Left lobe of liver (tissue), 2 donors: ENCODE data around the gene RAB12. TPM values are rescaled to one million over a fixed set of nuclear protein-coding genes. Genes with fewer than 3 reads are reported as not detected.
"Not testable (repeated sequence)": the region's sequence is repeated elsewhere in the genome, so short reads cannot be mapped to it uniquely, and the experiment has no call there.

Source experiments
- ATAC-seq: fragments of 200-7000 bp; cut with Tn5 transposase; one replicate; pipeline ENCODE4 v1.9.1; 2020; ENCODE audit warnings: mild to moderate bottlenecking, moderate library complexity
- DNase-seq: peaks from one replicate; pipeline ENCODE4 v3.0.0-alpha.2; 2020; ENCODE audit warnings: low spot score
- total RNA-seq: library from RNA; stranded (reverse); gene quantifications from one replicate; pipeline ENCODE4 v1.2.1, GENCODE V29; 2021
- donor health status: DM: no; HTN: no; CAD: no; lungs with moderate emphysema.
- donor health status: DM: no; HTN: yes; CAD: no.

The RAB12 gene
- total RNA-seq, 1 donor from 2014 or later: 16.8 TPM

DNA sequence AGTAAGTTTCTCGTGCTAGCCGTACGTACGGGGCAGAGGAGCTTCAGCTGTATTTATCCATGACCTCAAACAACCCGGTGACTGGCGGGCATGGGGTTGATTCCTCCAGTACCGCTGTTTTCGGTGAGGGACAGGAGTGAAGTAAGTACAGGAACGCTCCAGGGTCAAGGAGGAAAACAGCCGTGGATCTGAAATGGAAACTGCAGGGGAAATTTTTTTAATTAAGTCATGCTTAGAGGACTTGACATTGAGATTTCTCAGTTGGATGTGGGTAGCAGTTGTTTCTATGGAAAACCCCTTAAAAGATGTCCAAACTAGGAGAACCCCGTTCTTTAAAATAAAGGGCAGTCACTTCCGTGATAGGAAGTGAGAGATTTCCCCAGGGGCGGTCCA is 1.2 kb downstream of the RAB12 start:
- DNase-seq (no peak), ATAC-seq (peak; percentile 31)

DNA sequence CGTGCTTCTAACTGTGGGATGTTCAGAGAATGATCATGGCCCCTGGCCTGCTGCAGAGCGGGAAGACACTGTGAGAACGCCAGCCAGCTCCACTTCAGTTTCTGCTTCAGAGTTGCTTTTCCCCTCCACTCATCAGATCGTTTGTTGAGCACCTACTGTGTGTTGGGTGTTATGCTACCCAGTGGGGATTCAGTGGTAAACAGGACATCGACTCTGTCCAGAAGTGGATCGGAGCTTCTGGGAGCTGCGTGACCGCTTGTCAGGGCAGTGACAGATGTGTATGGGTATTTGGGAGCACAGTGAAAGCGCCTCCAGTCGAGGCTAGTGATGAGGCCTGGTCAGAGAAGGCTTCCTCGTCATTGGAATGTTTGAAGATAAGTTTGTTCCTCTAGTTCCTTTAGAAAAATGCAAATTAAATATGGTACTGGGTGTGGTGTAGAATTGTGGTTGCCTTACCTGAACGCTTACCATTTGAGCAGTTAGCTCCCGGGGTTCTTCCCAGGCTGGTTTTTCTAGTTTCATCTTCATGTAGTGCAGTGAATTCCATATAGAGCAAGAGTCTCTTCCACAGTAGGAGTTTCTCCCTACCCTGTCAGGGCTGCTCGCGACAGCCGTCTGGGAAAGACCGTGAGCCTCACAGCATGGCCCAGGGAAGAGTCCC is 2.8 kb downstream of the RAB12 start:
- no peak for DNase-seq
- no peak for ATAC-seq

- ATAC-seq (no peak), DNase-seq (no peak)
Observed at GRCh38 chr18:8614875-8615274, 5.6 kb downstream of the RAB12 start.

GRCh38 chr18:8615397-8616027 is 6.3 kb downstream of the RAB12 start:
- DNase-seq (no peak), ATAC-seq (peak; percentile 73)

- DNase-seq (no peak), ATAC-seq (no peak)
Observed at GRCh38 chr18:8616028-8616401, 6.8 kb downstream of the RAB12 start.

DNA sequence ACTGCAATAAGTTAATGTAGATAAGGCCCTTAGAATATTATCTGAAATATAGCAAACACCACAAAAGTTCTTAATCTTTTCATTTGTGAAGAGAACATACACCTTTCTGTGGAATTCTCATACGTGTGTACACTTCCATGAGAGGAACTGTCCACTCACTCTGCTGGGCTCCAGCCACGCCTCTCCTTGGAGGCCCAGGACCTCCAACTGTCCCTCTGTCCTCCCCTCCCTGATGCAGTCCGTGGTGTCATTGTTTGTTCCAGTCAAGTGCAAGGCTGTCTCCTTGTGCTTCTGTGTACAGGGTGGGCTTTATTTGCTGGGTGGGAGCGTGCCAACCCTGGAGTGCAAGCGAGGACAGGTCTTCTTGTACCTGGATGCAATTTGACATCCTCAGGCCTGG is 8.7 kb downstream of the RAB12 start:
- ATAC-seq: no peak
- no peak for DNase-seq

DNA sequence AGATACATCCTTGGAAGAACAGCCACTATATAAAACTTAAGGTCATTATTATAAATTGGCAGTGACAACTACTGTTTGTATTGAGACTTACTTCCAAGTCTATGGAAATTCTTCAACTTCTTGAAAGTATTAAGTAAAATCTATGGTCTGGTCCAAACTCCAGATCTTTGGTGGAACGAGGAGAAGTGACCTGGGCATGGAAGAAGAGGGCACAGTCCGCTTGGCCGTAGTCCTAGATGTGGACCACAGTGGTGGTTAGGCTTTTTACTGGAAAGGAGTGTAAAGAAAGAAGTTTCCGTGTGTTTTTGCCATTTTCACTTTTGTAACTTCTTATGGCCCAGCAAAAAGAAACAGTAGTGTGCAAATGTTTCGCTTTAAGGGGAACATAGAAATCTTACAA is 9.8 kb downstream of the RAB12 start:
- ATAC-seq (peak; percentile 71), DNase-seq (no peak)

DNA sequence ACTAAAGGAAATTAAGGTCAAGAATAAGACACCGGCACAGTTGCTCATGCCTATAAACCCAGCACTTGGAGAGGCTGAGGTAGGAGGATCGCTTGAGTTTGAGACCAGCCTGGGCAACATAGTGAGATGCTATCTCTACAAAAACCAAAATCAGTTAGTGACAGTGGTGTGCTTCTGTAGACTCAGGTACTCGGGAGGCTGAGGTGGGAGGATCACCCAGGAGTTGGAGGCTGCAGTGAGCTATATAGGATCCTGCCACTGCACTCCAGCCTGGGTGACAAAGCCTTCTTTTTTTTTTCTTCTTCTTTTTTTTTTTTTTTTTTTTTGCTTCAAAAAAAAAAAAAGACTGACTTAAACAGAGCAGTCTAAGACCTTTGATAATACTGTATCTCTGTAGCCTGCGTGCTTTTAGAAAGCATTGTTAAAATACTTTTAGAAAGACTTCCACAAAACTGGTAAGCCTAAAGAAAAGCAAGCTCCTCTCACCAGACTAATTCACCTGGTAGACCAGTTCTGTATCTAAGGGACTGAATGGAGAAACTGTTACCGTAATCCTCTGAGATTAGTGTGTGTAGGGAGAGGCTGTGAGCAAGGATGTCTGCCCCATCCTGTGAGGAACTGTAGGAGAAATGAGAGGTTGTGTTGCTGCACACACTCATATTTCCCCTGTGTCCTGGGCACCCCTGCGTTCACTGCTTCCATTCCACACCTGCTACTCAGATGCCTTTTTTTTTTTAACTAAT is 10.8 kb downstream of the RAB12 start:
- DNase-seq (no peak), ATAC-seq (no peak)

- DNase-seq (no peak), ATAC-seq (peak; percentile 16)
Observed at GRCh38 chr18:8620845-8621244, 11.6 kb downstream of the RAB12 start.

DNA sequence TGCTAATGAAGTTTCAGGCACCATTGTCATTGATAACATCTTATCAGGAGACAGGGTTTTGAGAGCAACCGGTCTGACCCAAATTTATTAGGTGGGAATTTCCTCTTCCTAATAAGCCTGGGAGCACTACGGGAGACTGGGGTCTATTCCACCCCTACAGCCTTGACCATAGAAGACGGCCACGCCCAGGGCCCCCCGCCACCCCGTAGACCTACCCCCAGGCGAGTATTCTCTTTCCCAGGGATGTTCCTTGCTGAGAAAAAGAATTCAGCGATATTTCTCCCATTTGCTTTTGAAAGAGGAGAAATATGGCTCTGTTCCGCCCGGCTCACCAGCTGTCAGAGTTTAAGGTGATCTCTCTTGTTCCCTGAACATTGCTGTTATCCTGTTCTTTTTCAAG is 13.4 kb downstream of the RAB12 start:
- ATAC-seq, DNase-seq: not testable (repeated sequence)

- no peak for DNase-seq
- ATAC-seq: peak; percentile 53
Observed at GRCh38 chr18:8623549-8624106, 14.4 kb downstream of the RAB12 start.

DNA sequence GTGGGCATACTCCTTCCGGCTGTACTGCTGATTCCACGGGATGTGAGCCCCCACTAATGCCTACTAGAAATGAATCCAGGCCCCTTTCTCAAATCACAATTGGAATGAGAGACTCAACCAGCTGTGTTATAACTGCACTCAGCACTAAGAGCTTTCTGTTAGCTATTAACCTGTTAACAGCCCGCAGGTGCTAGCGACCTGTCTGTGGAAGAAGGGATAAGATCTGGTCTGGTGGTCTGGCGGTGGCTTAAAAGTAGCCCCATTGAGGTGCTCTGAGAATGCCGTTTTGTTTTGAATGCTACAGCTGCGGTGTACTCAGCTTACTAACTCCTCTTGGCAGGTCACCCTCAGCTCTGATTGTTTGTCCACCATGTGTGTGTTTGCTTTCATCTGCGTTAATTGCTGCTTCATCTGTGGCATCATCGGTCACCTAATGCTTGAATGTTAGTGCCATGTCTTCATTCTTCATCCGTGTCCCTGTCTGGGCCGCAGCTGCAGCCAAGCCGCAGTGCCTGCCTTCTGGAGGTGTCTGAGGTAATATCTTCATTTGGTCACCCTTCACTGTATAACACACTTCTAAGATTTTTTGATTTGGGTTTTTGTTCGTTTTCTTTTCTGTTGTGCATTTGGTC is 16.3 kb downstream of the RAB12 start:
- no peak for ATAC-seq

DNA sequence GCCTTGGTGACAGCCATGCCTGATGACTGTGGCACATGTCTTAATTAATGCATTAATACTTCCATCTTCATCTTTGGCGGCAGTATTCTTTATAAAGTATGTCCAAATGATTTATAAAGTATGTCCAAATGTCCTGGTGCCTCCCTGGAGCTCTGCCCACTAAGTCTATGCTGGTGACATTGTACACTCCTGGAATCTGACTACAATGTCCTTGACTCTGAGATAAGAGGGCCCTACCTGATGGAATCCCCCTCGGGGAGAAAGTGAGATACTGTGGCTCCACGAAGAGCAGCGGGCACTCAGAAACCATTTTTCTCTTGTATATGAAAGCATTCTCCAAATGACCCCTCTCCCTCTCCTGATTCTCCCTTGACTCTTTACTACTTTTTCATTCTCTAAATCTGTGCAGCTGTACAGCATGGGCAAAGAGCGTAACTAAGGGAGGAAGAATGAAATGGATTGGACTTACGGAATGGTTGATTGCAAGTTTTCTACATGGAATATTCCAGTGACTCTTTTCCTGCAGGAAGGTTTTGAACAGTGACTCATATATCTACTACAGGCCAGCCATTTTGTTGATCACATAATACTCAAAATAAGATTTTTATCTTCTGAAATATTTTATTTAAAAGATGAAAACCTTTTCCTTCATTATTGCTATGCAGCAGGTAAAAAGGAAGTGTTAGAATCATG is 17.3 kb downstream of the RAB12 start:
- DNase-seq (no peak), ATAC-seq (no peak)

More for the DNA sequence above, 16.3 kb downstream of the RAB12 start:
- no peak for DNase-seq

DNA sequence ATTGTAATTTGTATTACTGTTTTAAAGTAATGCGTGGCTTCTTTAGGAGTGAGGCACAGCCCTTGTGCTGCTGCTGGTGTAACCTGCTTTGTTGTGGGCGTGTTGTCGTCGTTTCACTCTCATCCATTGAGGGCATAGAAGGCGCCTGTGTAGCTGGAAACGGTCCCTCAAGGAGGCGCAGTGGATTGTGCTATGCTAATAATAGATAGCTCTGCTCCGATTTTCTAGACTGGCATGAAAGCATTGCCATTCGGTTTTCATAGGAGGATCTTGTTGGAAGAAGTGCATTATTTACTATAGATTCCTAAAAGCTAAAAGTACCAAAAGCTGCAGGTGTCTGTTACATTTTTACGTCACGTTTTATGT is 17.9 kb downstream of the RAB12 start:
- DNase-seq: no peak
- ATAC-seq: no peak

GRCh38 chr18:8627540-8627939 is 18.3 kb downstream of the RAB12 start:
- DNase-seq: no peak
- no peak for ATAC-seq

DNA sequence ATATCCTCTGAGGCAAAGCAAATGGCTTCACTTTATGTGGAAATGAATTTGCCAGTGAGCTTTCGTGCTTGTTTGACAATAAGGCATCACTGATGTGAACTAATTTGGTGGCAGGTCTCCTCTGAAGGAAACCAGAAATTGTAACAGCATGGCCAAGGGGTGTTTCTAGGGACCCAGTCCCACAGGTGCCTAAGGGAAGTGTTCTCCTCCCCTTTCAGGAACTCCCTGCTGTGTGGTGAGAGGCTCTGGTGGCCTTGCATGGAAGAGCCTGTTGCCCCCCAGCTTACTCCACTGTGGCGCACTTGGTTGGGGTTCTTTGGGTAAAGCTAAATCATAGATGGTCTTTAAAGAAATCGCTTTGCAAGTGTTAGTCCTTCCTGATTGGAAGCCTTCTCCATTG is 20.4 kb downstream of the RAB12 start:
- no peak for ATAC-seq
- no peak for DNase-seq

GRCh38 chr18:8630546-8630945 is 21.3 kb downstream of the RAB12 start:
- ATAC-seq (no peak), DNase-seq (no peak)

DNA sequence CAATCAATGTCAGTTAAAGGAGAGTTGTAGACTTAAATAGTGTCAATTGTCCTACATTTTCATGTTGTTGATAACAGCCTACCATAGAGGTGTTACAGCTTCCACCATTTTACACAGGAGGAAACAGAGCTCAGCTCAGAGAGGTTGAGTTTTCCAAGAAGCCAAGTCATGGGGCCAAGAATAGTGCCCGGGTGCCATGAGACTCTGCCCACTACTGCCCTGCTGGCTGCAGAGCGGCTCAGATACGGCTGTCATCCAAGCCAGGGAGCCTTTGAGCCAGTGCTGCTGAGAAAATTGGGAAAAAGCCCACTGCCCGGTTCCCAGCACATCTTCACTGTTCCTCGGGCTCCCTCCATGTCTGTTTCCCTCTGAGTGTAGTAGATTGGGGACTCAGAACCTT is 22.0 kb downstream of the RAB12 start:
- no peak for ATAC-seq
- no peak for DNase-seq

DNA sequence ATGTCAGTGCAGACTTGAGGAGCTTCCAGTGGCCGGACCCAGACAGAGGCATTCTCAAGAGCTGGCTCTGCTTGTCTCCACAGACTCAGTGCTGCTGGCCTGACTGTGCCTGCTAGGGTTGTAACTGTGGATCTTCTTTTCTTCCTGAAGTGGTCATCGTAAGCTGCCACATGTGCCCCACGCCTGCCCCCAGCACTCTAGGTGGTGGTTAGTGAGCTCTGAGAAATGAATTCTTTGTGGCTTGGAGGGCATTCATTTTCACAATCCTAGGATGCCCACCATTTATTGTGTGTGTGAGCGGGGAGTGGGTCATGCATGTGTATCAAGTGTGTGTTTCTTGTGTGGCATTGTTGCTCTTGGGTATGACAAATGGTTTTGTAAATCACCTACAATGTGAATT is 23.1 kb downstream of the RAB12 start:
- no peak for ATAC-seq
- DNase-seq: no peak

GRCh38 chr18:8634508-8634907 is 25.3 kb downstream of the RAB12 start:
- ATAC-seq (no peak), DNase-seq (no peak)

DNA sequence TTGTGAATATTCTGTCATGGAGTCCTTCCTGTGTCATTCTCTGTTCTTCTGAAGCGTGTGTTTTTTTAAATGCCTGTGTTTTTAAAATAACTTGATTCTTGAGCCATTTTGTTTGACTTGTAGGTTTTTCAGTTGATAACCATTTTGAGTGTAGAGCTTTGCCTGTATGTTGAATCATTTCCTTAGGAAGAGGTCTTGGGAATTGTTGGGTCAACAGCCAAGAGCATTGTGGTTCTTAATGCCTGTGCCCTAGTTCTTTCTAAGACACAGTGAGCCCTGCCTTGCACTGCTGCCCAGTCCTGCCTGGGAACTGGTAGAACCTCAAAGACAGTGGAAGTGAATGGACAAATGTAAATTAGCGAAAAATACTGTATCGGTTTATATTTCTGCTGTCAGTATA is 25.9 kb downstream of the RAB12 start:
- ATAC-seq (no peak), DNase-seq (no peak)
